Endothelial cell of umbilical vein (primary cell): ENCODE results near the gene FAR1. TPM values are rescaled to one million over a fixed set of nuclear protein-coding genes. Genes with fewer than 3 reads are reported as not detected.

Experiments
- BruUV-seq: library from RNA; stranded (reverse); fragments of 400-500 nt; replicated peaks from 2 replicates; lab custom pipeline; 2021; lab: Mats Ljungman, UMichigan
- CTCF ChIA-PET: fragments of 300-600, 350-600 bp; sonication (Branson Sonifier 250); formaldehyde crosslinking; loops from one replicate; lab custom pipeline; 2021; ENCODE audit warnings: antibody characterized with exemption, inconsistent platforms; lab: Charles Lee
- POLR2A ChIA-PET: fragments of 300-600, 350-600 bp; sonication (Branson Sonifier 250); formaldehyde crosslinking; loops from one replicate; lab custom pipeline; 2021; ENCODE audit warnings: antibody characterized with exemption, inconsistent platforms; lab: Charles Lee
- DNase-seq: peaks from one replicate; pipeline ENCODE4 v3.0.0-alpha.2; 2011; ENCODE audit warnings: low read depth, low spot score
- FAIRE-seq: peaks from 2 replicates; lab custom pipeline; 2011; peaks lifted over from hg19 to GRCh38; lab: Jason Lieb, UNC
- H2AFZ ChIP-seq: 2 replicates; pipeline ENCODE4 v1.6.0; 2012; ENCODE audit warnings: low read depth, low read length, control low read depth, inconsistent platforms
- H3K27ac ChIP-seq: 2 replicates; pipeline ENCODE4 v1.5.1; 2011; ENCODE audit warnings: low read depth, mild to moderate bottlenecking, control low read depth, low read length, moderate library complexity; ENCODE audit not compliant: insufficient read depth
- H3K27me3 ChIP-seq, 2 experiments: 2 replicates each; pipeline versions ENCODE4 v1.6.0 to v1.6.1; 2011; ENCODE audit warnings: low read length in 2 of 2, mixed read lengths in 1 of 2; ENCODE audit not compliant: control insufficient read depth in 2 of 2, insufficient read depth in 2 of 2
- H3K36me3 ChIP-seq, 2 experiments: 2 replicates in 1 of 2; 3 replicates in 1 of 2; pipeline ENCODE4 v1.5.1; 2011; ENCODE audit warnings: low read length in 2 of 2, mild to moderate bottlenecking in 1 of 2, moderate library complexity in 1 of 2; ENCODE audit not compliant: control insufficient read depth in 2 of 2, insufficient read depth in 2 of 2; ENCODE audit errors: extremely low read depth in 1 of 2
- H3K4me1 ChIP-seq: 3 replicates; pipeline ENCODE4 v1.5.1; 2011; ENCODE audit warnings: mild to moderate bottlenecking, low read length; ENCODE audit not compliant: control insufficient read depth, insufficient read depth; ENCODE audit errors: extremely low read depth
- H3K4me2 ChIP-seq: 2 replicates; pipeline ENCODE4 v1.6.1; 2011; ENCODE audit warnings: low read length, control low read depth, mixed read lengths; ENCODE audit not compliant: insufficient read depth
- H3K4me3 ChIP-seq, 3 experiments: fragments of 200-600 bp in 1 of 3; sonication (generic), shearing (Covaris generic) in 1 of 3; replicated peaks in 1 of 3; 2 replicates each; pipeline ENCODE4 v1.5.1; 2011 to 2016; ENCODE audit warnings: control low read depth in 3 of 3, low read length in 3 of 3, mild to moderate bottlenecking in 2 of 3, inconsistent platforms in 1 of 3, low read depth in 1 of 3, moderate library complexity in 1 of 3; ENCODE audit not compliant: insufficient read depth in 1 of 3
- H3K79me2 ChIP-seq: 2 replicates; pipeline ENCODE4 v1.6.0; 2012; ENCODE audit warnings: low read length, inconsistent platforms; ENCODE audit not compliant: control insufficient read depth, insufficient read depth
- H3K9ac ChIP-seq: replicated peaks from 2 replicates; pipeline ENCODE3; 2011; ENCODE audit warnings: low read length, control low read depth; ENCODE audit not compliant: insufficient read depth; ENCODE audit errors: extremely low read depth
- H3K9me1 ChIP-seq: replicated peaks from 3 replicates; pipeline ENCODE4 v1.6.0; 2011; ENCODE audit warnings: mild to moderate bottlenecking, low read length; ENCODE audit not compliant: control insufficient read depth, insufficient read depth; ENCODE audit errors: extremely low read depth
- H3K9me3 ChIP-seq: replicated peaks from 2 replicates; pipeline ENCODE4 v1.5.1; 2012; ENCODE audit warnings: low read length, inconsistent platforms; ENCODE audit not compliant: control insufficient read depth, insufficient read depth
- H4K20me1 ChIP-seq: replicated peaks from 2 replicates; pipeline ENCODE3; 2011; ENCODE audit warnings: mild to moderate bottlenecking, low read length; ENCODE audit not compliant: control insufficient read depth, insufficient read depth; ENCODE audit errors: extremely low read depth
- CTCF ChIP-seq, 2 donors: IDR thresholded peaks; 1 replicate in 1 of 2; 2 replicates in 1 of 2; pipeline ENCODE4 v1.5.1; 2011; ENCODE audit warnings: low read length in 2 of 2, mild to moderate bottlenecking in 2 of 2, moderate library complexity in 2 of 2, control low read depth in 1 of 2, inconsistent platforms in 1 of 2, low read depth in 1 of 2; ENCODE audit not compliant: insufficient read depth in 1 of 2; ENCODE audit errors: extremely low read depth in 1 of 2
- GATA2 ChIP-seq: IDR thresholded peaks from 2 replicates; pipeline ENCODE4 v1.7.0; 2011; ENCODE audit warnings: low read depth, mild to moderate bottlenecking, moderate library complexity, mixed read lengths, low read length; ENCODE audit not compliant: insufficient read length, insufficient read depth
- JUN ChIP-seq: IDR thresholded peaks from 2 replicates; pipeline ENCODE4 v1.6.1; 2011; ENCODE audit warnings: borderline replicate concordance, low read depth; ENCODE audit not compliant: insufficient read length, insufficient read depth
- MAX ChIP-seq: IDR thresholded peaks from 2 replicates; pipeline ENCODE4 v1.6.1; 2011; ENCODE audit not compliant: insufficient read depth, insufficient read length
- POLR2A ChIP-seq: IDR thresholded peaks from 2 replicates; pipeline ENCODE4 v1.6.1; 2012; ENCODE audit warnings: low read depth, mild to moderate bottlenecking, control low read depth, low read length
- POLR2AphosphoS5 ChIP-seq: IDR thresholded peaks from 2 replicates; pipeline ENCODE4 v1.6.1; 2012; ENCODE audit warnings: low read depth, mild to moderate bottlenecking, control low read depth, low read length, moderate library complexity; ENCODE audit not compliant: insufficient read depth
- dilution Hi-C: fragments of 300-500 bp; cut with MboI; formaldehyde crosslinking; loops from one replicate; pipeline ENCODE4 v1.15.0; 2019; ENCODE audit warnings: low sequenced_read_pairs; ENCODE audit not compliant: extremely low pct_ligation_motif_present
- intact Hi-C: fragments of 100-400 bp; cut with micrococcal nuclease; formaldehyde crosslinking; loops from one replicate; pipeline ENCODE4 v1.10.0; 2022
- polyA plus RNA-seq, 4 experiments: library from polyadenylated mRNA; depleted of rRNA in 3 of 4; stranded (reverse) in 3 of 4; unstranded in 1 of 4; fragments of >200 nt; gene quantifications; 2 replicates each; pipeline versions ENCODE4 v1.2.1 to v1.2.3, GENCODE V29; 2011 to 2012; ENCODE audit warnings: missing spikeins in 1 of 4
- total RNA-seq: library from RNA; stranded (reverse); gene quantifications from 2 replicates; pipeline ENCODE4 v1.2.3, GENCODE V29; 2021

Gene FAR1
- total and polyA plus RNA-seq, 2 donors (not counting 3 experiments of a cell fraction or from before 2014, with no cell fraction given) = 29.5 to 76.4 TPM

- FAIRE-seq (no peak), DNase-seq (peak; percentile 10)
- Histone ChIP-seq H3K9ac (no peak overlapping the region), H3K4me3 (no peak overlapping the region), H2AFZ (no peak overlapping the region), H3K36me3 (no peaks in the 10 kb centered on the region), H3K27ac (no peak overlapping the region), H4K20me1 (no peaks in the 10 kb centered on the region), H3K27me3 (no peaks in the 10 kb centered on the region), H3K4me2 (no peak overlapping the region), H3K79me2 (no peaks in the 10 kb centered on the region), H3K9me3 (no peaks in the 10 kb centered on the region), H3K9me1 (no peaks in the 10 kb centered on the region), H3K4me1 (no peaks in the 10 kb centered on the region)
- TF ChIP-seq JUN (no peak), GATA2 (no peak), CTCF (IDR thresholded peaks at IDR 0.05; ENCODE audit: extremely low read depth in 1 of 2, insufficient read depth in 1 of 2, low read depth in 1 of 2, low read length in 2 of 2) (no peak), MAX (no peak), POLR2AphosphoS5 (no peak), POLR2A (no peak)
- dilution Hi-C loops = no loop called here
- intact Hi-C loops = no loop called here
- POLR2A ChIA-PET = no interaction called here
- CTCF ChIA-PET = interaction anchor here (1.1 to 1.6 kb wide), 2 partner anchors 22 to 74 kb away, joined by 3 read pairs; no protein-coding TSS in a partner anchor
- no TSS peak for BruUV-seq
Measured at GRCh38 chr11:13761716-13762115, 93.2 kb downstream of the FAR1 start.
